ENCODE measurements around the gene DSTYK.
A peak's percentile ranks its signal among the peaks of the same experiment; 100 is the strongest.
"Not testable (repeated sequence)": the region's sequence is repeated elsewhere in the genome, so short reads cannot be mapped to it uniquely, and the experiment has no call there.

DSTYK gene

GRCh38 chr1:205190845-205191577 is 20.5 kb downstream of the DSTYK start:
- no peaks in the 10 kb centered on the region for H3K9me3 ChIP-seq (ENCODE audit: control insufficient read depth, insufficient read depth, low read depth, low read length)
- peak overlapping the region; percentile 6; the same call in 1 of the 2 replicates for H3K27ac ChIP-seq (ENCODE audit: low read depth, low read length)
- H3K9ac ChIP-seq (ENCODE audit: low read length) = no peak overlapping the region
- peak overlapping the region; percentile 30; the same call in 1 of the 2 replicates for H3K4me3 ChIP-seq (ENCODE audit: low read depth, low read length)
- H3K36me3 ChIP-seq (ENCODE audit: control insufficient read depth, insufficient read depth, low read length) = peaks cover 10% of the 10 kb centered on the region; the same call in 1 of the 2 replicates
- H3K4me1 ChIP-seq (ENCODE audit: control insufficient read depth, insufficient read depth, low read length) = peaks cover 64% of the 10 kb centered on the region
- no peaks in the 10 kb centered on the region for H3K27me3 ChIP-seq (ENCODE audit: control insufficient read depth, insufficient read depth, low read length)

- Histone ChIP-seq H3K4me1 (ENCODE audit: control insufficient read depth, insufficient read depth, low read length) (peaks cover 58% of the 10 kb centered on the region), H3K36me3 (ENCODE audit: control insufficient read depth, insufficient read depth, low read length) (peaks cover 11% of the 10 kb centered on the region; the same call in 1 of the 2 replicates), H3K4me3 (ENCODE audit: low read depth, low read length) (no peak overlapping the region), H3K9me3 (ENCODE audit: control insufficient read depth, insufficient read depth, low read depth, low read length) (no peaks in the 10 kb centered on the region), H3K27ac (ENCODE audit: low read depth, low read length) (no peak overlapping the region), H3K9ac (ENCODE audit: low read length) (no peak overlapping the region), H3K27me3 (ENCODE audit: control insufficient read depth, insufficient read depth, low read length) (no peaks in the 10 kb centered on the region)
These were observed 22.4 kb downstream of the DSTYK start for GRCh38 chr1:205189131-205189530.

- Histone ChIP-seq H3K4me3 (ENCODE audit: low read depth, low read length) (no peak overlapping the region), H3K9me3 (ENCODE audit: control insufficient read depth, insufficient read depth, low read depth, low read length) (no peaks in the 10 kb centered on the region), H3K4me1 (ENCODE audit: control insufficient read depth, insufficient read depth, low read length) (peaks cover 55% of the 10 kb centered on the region), H3K9ac (ENCODE audit: low read length) (no peak overlapping the region), H3K27ac (ENCODE audit: low read depth, low read length) (no peak overlapping the region), H3K27me3 (ENCODE audit: control insufficient read depth, insufficient read depth, low read length) (no peaks in the 10 kb centered on the region), H3K36me3 (ENCODE audit: control insufficient read depth, insufficient read depth, low read length) (peaks cover 11% of the 10 kb centered on the region; the same call in 1 of the 2 replicates)
These were observed 22.9 kb downstream of the DSTYK start for GRCh38 chr1:205188596-205188995.

GRCh38 chr1:205188098-205188497 is 23.4 kb downstream of the DSTYK start:
- peaks cover 53% of the 10 kb centered on the region for H3K4me1 ChIP-seq (ENCODE audit: control insufficient read depth, insufficient read depth, low read length)
- no peak overlapping the region for H3K9ac ChIP-seq (ENCODE audit: low read length)
- no peaks in the 10 kb centered on the region for H3K27me3 ChIP-seq (ENCODE audit: control insufficient read depth, insufficient read depth, low read length)
- H3K4me3 ChIP-seq (ENCODE audit: low read depth, low read length) = no peak overlapping the region
- no peaks in the 10 kb centered on the region for H3K9me3 ChIP-seq (ENCODE audit: control insufficient read depth, insufficient read depth, low read depth, low read length)
- H3K36me3 ChIP-seq (ENCODE audit: control insufficient read depth, insufficient read depth, low read length) = peaks cover 11% of the 10 kb centered on the region; the same call in 1 of the 2 replicates
- H3K27ac ChIP-seq (ENCODE audit: low read depth, low read length) = no peak overlapping the region

GRCh38 chr1:205187420-205187819 is 24.1 kb downstream of the DSTYK start:
- H3K9ac ChIP-seq (ENCODE audit: low read length) = no peak overlapping the region
- no peaks in the 10 kb centered on the region for H3K27me3 ChIP-seq (ENCODE audit: control insufficient read depth, insufficient read depth, low read length)
- peaks cover 11% of the 10 kb centered on the region; the same call in 1 of the 2 replicates for H3K36me3 ChIP-seq (ENCODE audit: control insufficient read depth, insufficient read depth, low read length)
- no peaks in the 10 kb centered on the region for H3K9me3 ChIP-seq (ENCODE audit: control insufficient read depth, insufficient read depth, low read depth, low read length)
- peaks cover 46% of the 10 kb centered on the region for H3K4me1 ChIP-seq (ENCODE audit: control insufficient read depth, insufficient read depth, low read length)
- no peak overlapping the region for H3K27ac ChIP-seq (ENCODE audit: low read depth, low read length)
- H3K4me3 ChIP-seq (ENCODE audit: low read depth, low read length) = peak overlapping the region; percentile 16; the same call in 1 of the 2 replicates

- no peaks in the 10 kb centered on the region for H3K27me3 ChIP-seq (ENCODE audit: control insufficient read depth, insufficient read depth, low read length)
- no peaks in the 10 kb centered on the region for H3K9me3 ChIP-seq (ENCODE audit: control insufficient read depth, insufficient read depth, low read depth, low read length)
- peaks cover 34% of the 10 kb centered on the region for H3K4me1 ChIP-seq (ENCODE audit: control insufficient read depth, insufficient read depth, low read length)
- no peak overlapping the region for H3K4me3 ChIP-seq (ENCODE audit: low read depth, low read length)
- H3K36me3 ChIP-seq (ENCODE audit: control insufficient read depth, insufficient read depth, low read length) = peaks cover 11% of the 10 kb centered on the region; the same call in 1 of the 2 replicates
- H3K9ac ChIP-seq (ENCODE audit: low read length) = no peak overlapping the region
- no peak overlapping the region for H3K27ac ChIP-seq (ENCODE audit: low read depth, low read length)
These were observed 25.3 kb downstream of the DSTYK start for GRCh38 chr1:205186191-205186590.

- Histone ChIP-seq H3K4me1 (ENCODE audit: control insufficient read depth, insufficient read depth, low read length) (peaks cover 14% of the 10 kb centered on the region), H3K4me3 (ENCODE audit: low read depth, low read length) (no peak overlapping the region), H3K27ac (ENCODE audit: low read depth, low read length) (no peak overlapping the region)
These were observed 27.7 kb downstream of the DSTYK start for GRCh38 chr1:205183676-205184335.

GRCh38 chr1:205182930-205183329 is 28.6 kb downstream of the DSTYK start:
- Histone ChIP-seq H3K27ac (ENCODE audit: low read depth, low read length) (no peak overlapping the region), H3K9ac (ENCODE audit: low read length) (no peak overlapping the region), H3K4me1 (ENCODE audit: control insufficient read depth, insufficient read depth, low read length) (peaks cover 8% of the 10 kb centered on the region), H3K9me3 (ENCODE audit: control insufficient read depth, insufficient read depth, low read depth, low read length) (no peaks in the 10 kb centered on the region), H3K36me3 (ENCODE audit: control insufficient read depth, insufficient read depth, low read length) (peaks cover 11% of the 10 kb centered on the region; the same call in 1 of the 2 replicates), H3K27me3 (ENCODE audit: control insufficient read depth, insufficient read depth, low read length) (no peaks in the 10 kb centered on the region), H3K4me3 (ENCODE audit: low read depth, low read length) (no peak overlapping the region)

More at GRCh38 chr1:205183676-205184335, 27.7 kb downstream of the DSTYK start:
- Histone ChIP-seq H3K9me3 (ENCODE audit: control insufficient read depth, insufficient read depth, low read depth, low read length) (no peaks in the 10 kb centered on the region), H3K9ac (ENCODE audit: low read length) (no peak overlapping the region), H3K27me3 (ENCODE audit: control insufficient read depth, insufficient read depth, low read length) (no peaks in the 10 kb centered on the region), H3K36me3 (ENCODE audit: control insufficient read depth, insufficient read depth, low read length) (peaks cover 11% of the 10 kb centered on the region; the same call in 1 of the 2 replicates)

GRCh38 chr1:205180331-205180730 is 31.2 kb downstream of the DSTYK start:
- not testable (repeated sequence) for H3K36me3 ChIP-seq (ENCODE audit: control insufficient read depth, insufficient read depth, low read length); H3K4me1 ChIP-seq (ENCODE audit: control insufficient read depth, insufficient read depth, low read length); H3K4me3 ChIP-seq (ENCODE audit: low read depth, low read length); H3K27ac ChIP-seq (ENCODE audit: low read depth, low read length); H3K9ac ChIP-seq (ENCODE audit: low read length); H3K9me3 ChIP-seq (ENCODE audit: control insufficient read depth, insufficient read depth, low read depth, low read length); H3K27me3 ChIP-seq (ENCODE audit: control insufficient read depth, insufficient read depth, low read length)

GRCh38 chr1:205179842-205180241 is 31.7 kb downstream of the DSTYK start:
- Histone ChIP-seq H3K9me3 (ENCODE audit: control insufficient read depth, insufficient read depth, low read depth, low read length) (no peaks in the 10 kb centered on the region), H3K27ac (ENCODE audit: low read depth, low read length) (no peak overlapping the region), H3K4me3 (ENCODE audit: low read depth, low read length) (no peak overlapping the region), H3K36me3 (ENCODE audit: control insufficient read depth, insufficient read depth, low read length) (no peaks in the 10 kb centered on the region), H3K27me3 (ENCODE audit: control insufficient read depth, insufficient read depth, low read length) (no peaks in the 10 kb centered on the region), H3K4me1 (ENCODE audit: control insufficient read depth, insufficient read depth, low read length) (no peaks in the 10 kb centered on the region), H3K9ac (ENCODE audit: low read length) (no peak overlapping the region)

GRCh38 chr1:205172729-205173366 is 38.7 kb downstream of the DSTYK start:
- Histone ChIP-seq H3K4me3 (ENCODE audit: low read depth, low read length) (no peak overlapping the region), H3K9me3 (ENCODE audit: control insufficient read depth, insufficient read depth, low read depth, low read length) (no peaks in the 10 kb centered on the region), H3K27ac (ENCODE audit: low read depth, low read length) (no peak overlapping the region), H3K4me1 (ENCODE audit: control insufficient read depth, insufficient read depth, low read length) (no peaks in the 10 kb centered on the region), H3K27me3 (ENCODE audit: control insufficient read depth, insufficient read depth, low read length) (no peaks in the 10 kb centered on the region), H3K9ac (ENCODE audit: low read length) (no peak overlapping the region), H3K36me3 (ENCODE audit: control insufficient read depth, insufficient read depth, low read length) (peaks cover 21% of the 10 kb centered on the region)
